Effector memory CD4-positive, alpha-beta T cell (primary cell): Measurements from ENCODE around the gene CD52.

Experiments used
- DNase-seq, 3 donors: peaks; one replicate each; pipeline ENCODE4 v3.0.0-alpha.2; 2020
- H3K27ac ChIP-seq: 2 replicates; pipeline ENCODE4 v1.7.0; 2013; ENCODE audit warnings: mild to moderate bottlenecking, low read length, moderate library complexity; ENCODE audit not compliant: insufficient read depth, poor library complexity, severe bottlenecking
- H3K27me3 ChIP-seq: replicated peaks from 2 replicates; pipeline ENCODE4 v1.7.0; 2013; ENCODE audit warnings: mild to moderate bottlenecking, low read length; ENCODE audit not compliant: insufficient read depth, control insufficient read depth, poor library complexity, severe bottlenecking
- H3K36me3 ChIP-seq: 2 replicates; pipeline ENCODE4 v1.7.0; 2013; ENCODE audit warnings: mild to moderate bottlenecking, low read length, moderate library complexity; ENCODE audit not compliant: control insufficient read depth, insufficient read depth
- H3K4me1 ChIP-seq: 2 replicates; pipeline ENCODE4 v1.7.0; 2013; ENCODE audit warnings: low read length, mild to moderate bottlenecking; ENCODE audit not compliant: control insufficient read depth, insufficient read depth, poor library complexity, severe bottlenecking
- H3K4me3 ChIP-seq: 2 replicates; pipeline ENCODE4 v1.7.0; 2013; ENCODE audit warnings: low read length, low read depth, mild to moderate bottlenecking; ENCODE audit not compliant: insufficient read depth, poor library complexity, severe bottlenecking
- H3K9me3 ChIP-seq: 2 replicates; pipeline ENCODE4 v1.7.0; 2013; ENCODE audit warnings: mild to moderate bottlenecking, low read length, moderate library complexity; ENCODE audit not compliant: control insufficient read depth

Gene CD52

DNA sequence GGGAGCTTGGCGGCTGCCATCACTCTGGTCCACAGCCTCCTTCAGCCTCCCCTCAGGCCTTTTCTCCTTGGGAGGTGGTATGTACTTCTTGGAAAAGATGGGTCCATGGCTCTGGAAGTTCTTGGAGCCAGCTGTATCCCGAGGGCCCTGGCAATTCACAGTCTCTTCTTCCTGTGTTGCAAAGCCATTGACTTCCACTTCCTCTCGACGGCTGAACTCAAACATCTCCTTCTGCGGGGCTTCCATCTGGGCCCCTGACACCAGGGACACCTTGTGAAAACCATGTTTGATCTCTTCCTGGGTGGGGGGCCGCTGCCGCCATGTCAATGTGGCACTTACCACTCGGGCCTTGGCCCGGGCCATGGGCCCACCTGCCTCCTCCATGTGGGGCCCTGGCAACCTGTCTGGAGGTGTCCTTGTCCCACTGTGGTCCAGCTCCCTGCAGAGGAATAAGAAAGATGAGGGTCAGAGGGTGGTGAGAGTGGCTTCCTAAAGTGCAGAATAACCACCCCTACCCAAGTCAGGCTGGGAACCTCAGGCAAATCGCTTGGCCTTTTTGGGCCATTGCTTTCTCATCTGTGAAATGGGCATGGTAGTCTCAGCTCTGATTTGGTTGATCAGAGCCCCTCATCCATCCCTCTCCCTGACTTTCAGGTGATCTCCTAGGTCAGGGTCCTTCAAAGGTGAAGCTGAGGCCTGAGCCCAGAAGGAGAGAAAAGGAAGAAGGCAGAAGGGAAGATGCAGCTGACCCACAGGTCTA, 28.7 kb downstream of the CD52 start:
- Histone ChIP-seq H3K27ac (no peak overlapping the region), H3K9me3 (no peaks in the 10 kb centered on the region), H3K4me3 (no peak overlapping the region), H3K4me1 (no peaks in the 10 kb centered on the region), H3K27me3 (no peaks in the 10 kb centered on the region), H3K36me3 (no peaks in the 10 kb centered on the region)
- DNase-seq = no peak

DNA sequence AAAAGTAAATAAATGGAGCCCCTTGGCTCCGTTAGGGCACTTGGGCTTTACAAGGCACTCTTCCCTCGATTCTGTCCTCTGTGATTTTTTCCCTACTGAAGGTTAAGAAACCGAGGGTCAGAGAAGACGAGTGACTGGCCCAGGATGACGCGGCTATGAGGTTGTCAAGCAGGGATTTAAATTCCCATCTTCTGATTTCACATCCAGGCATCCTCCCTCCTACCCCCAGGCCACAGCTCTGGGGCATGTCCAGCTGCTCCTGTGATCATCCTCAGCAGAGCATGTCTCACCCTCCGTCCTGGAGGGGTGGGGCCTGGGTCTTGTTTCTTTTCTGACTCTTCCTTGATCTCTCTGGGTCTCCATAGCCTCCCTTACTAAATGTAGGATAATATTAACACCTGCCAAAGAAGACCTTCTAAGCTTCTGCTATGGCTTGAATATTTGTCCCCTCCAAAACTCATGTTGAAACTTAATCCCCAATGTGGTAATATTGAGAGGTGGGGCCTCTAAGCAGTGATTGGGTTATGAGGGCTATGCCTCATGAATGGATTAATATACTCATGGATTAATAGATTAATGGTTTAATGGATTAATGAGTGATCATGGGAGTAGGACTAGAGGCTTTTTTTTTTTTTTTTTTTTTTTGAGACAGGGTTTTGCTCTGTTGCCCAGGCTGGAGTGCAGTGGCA, 31.6 kb downstream of the CD52 start:
- H3K4me1 ChIP-seq = no peaks in the 10 kb centered on the region
- no peak for DNase-seq
- H3K4me3 ChIP-seq = no peak overlapping the region
- H3K27me3 ChIP-seq = no peaks in the 10 kb centered on the region
- H3K9me3 ChIP-seq = no peaks in the 10 kb centered on the region
- no peak overlapping the region for H3K27ac ChIP-seq
- no peaks in the 10 kb centered on the region for H3K36me3 ChIP-seq

DNA sequence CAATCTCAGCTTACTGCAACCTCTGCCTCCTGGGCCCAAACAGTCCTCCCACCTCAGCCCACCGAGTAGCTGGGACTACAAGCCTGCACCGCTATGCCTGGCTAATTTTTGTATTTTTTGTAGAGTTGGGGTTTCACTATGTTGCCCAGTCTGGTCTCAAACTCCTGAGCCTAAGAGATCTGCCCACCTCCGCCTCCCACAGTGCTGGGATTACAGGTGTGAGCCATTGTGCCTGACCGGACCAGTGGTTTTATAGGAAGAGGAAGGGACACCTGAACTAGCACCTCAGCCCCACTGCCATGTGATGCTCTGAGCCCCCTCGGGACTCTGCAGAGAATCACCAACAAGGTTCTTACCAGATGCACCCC, 32.1 kb downstream of the CD52 start:
- no peaks in the 10 kb centered on the region for H3K36me3 ChIP-seq
- H3K27me3 ChIP-seq = no peaks in the 10 kb centered on the region
- no peaks in the 10 kb centered on the region for H3K9me3 ChIP-seq
- DNase-seq = no peak
- H3K27ac ChIP-seq = no peak overlapping the region
- H3K4me3 ChIP-seq = no peak overlapping the region
- no peaks in the 10 kb centered on the region for H3K4me1 ChIP-seq

DNA sequence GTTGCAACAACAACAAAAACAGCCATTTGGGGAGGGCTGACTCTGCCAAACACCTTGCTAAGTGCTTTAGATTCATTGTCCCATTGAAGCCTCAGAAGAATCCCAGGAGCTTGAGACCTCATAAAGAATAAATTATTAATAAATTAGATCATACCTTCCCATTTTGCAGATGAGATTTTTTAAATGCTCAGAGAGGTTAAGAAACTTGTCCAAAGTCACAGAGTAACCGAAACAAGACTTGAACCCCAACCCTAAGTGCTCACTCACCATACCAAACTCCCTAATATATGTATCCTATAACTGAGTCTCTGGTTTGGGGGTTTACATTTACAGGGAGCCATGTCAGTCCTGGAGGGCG, 32.6 kb downstream of the CD52 start:
- no peak overlapping the region for H3K27ac ChIP-seq
- H3K27me3 ChIP-seq = no peaks in the 10 kb centered on the region
- no peak overlapping the region for H3K4me3 ChIP-seq
- no peaks in the 10 kb centered on the region for H3K36me3 ChIP-seq
- no peaks in the 10 kb centered on the region for H3K9me3 ChIP-seq
- H3K4me1 ChIP-seq = no peaks in the 10 kb centered on the region
- no peak for DNase-seq

DNA sequence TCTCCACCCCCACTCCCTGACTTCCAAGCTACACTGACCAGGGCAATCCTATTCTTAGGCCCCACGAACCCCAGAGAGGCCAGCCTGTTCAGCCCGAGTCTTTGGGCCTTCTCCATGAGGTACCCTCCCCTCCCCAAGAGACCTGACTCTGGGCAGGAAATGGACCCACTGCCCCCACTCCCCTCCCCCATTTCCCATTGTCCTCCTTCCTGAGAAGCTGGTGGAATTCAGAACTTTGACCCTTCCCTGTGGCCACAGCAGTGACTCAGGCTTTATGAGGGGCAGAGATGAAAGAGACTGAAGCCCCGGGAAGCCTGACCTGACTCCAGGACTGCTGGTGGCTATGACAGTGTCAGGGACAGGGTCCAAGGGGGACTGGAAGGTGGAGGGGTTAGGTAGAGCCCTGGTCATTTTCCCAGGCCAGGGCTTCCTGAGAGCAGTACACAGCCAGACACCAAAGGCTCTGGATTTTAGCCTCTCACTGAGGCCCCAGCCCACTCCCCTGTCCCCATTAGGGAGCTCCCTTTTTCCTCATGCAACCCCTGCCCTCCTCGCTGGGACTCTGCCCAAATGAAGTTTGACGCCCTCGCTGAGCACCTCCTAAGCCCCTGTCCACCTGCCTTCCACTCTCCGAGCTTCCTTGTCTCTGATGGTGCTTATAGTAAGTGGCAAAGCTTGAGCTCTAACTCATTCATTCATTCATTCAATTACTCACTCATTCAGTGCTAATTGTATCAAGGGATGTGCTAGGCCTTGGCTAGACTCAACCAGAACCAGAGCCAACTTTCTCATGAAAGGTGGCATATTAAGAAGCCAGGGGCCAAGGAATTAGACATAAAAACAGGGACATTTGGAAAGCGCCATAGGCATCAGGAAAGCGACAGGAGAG, 33.2 kb downstream of the CD52 start:
- H3K27me3 ChIP-seq = no peaks in the 10 kb centered on the region
- H3K36me3 ChIP-seq = no peaks in the 10 kb centered on the region
- H3K27ac ChIP-seq = no peak overlapping the region
- H3K9me3 ChIP-seq = no peaks in the 10 kb centered on the region
- no peak for DNase-seq
- no peak overlapping the region for H3K4me3 ChIP-seq
- H3K4me1 ChIP-seq = no peaks in the 10 kb centered on the region

DNA sequence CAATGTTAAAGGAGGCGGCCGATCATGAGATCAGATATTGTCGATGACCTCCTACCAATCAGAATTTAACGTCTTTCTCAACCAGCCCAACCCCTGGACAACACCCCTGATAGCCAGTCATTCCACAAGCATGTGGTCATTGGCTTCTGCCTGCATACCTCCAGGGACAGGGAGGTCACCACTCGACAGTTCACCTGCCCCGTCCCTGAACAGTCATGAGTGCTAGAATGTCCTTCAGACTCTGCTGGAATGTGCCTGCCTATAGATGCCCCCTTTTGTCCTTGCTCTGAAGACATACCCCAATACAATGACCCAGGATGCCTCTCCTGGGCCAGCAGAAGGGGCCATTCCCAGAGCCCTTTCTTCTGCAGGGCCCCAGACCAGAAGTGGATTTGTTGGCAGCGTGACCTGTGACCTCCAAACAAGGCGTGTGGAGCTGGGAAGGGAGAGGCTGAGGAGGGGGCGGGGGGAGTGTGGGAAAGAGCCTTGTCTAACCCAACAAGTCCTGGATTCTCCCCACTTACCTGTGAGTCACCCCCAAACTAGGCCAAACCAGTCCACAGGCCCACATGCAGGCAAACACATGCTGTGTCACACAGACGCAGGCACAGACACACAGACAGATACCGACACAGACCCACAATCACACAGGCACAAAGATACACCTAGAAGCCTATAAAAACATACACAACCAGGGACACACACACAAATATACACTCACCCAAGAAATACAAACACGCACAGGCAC, 34.0 kb downstream of the CD52 start:
- Histone ChIP-seq H3K4me3 (no peak overlapping the region), H3K4me1 (no peaks in the 10 kb centered on the region), H3K27ac (no peak overlapping the region), H3K9me3 (no peaks in the 10 kb centered on the region), H3K36me3 (no peaks in the 10 kb centered on the region), H3K27me3 (no peaks in the 10 kb centered on the region)
- no peak for DNase-seq

DNA sequence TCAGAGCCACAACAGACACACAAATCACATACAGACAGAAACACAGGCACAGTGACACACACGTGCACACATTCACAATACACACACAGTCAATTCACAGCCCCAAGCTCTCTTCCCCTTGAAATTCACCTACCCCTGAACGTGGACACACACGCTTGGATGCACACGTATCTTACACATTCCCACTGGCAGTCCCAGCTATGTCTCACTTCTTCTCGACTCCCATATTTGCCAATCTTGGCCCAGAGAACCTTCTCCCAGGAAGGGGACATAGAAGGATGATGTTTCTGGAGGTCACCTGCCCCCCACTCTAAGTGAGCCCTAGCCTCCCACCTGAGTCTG, 34.6 kb downstream of the CD52 start:
- H3K4me1 ChIP-seq = no peaks in the 10 kb centered on the region

DNA sequence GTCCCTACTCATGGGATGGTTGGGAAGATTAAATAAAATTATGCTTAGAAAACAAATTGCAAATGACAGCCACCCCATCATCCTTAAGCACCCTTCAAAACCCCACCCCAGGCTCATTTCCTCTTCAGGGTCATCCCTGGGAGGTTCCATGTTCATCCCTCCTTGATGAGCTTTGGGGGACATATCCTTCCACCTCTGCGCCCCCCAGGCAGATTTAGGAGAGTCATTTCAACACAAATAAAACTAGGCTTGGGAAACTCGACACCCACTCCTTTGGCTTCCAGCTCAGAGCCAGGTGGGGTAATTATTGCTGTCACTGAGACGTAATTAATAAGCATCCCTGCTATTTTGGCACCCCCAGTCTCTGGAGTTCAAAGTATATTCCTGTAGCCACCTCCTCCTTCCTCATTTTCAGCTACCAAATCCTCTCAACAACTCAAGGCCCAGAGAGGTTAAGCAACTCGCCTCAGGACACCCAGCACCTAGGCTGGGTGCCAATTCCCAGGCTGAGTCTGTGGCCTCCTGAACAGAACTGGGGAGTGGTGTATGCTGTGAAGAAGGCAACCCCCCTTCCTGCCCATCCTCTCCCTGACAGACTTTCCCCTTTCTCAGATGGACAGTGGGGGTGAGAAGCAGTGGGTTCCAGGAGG, 35.6 kb downstream of the CD52 start:
- H3K4me3 ChIP-seq = no peak overlapping the region

More for the DNA sequence above, 34.6 kb downstream of the CD52 start:
- H3K27me3 ChIP-seq = no peaks in the 10 kb centered on the region
- H3K27ac ChIP-seq = no peak overlapping the region
- DNase-seq = no peak
- no peaks in the 10 kb centered on the region for H3K9me3 ChIP-seq
- H3K4me3 ChIP-seq = no peak overlapping the region
- no peaks in the 10 kb centered on the region for H3K36me3 ChIP-seq

DNA sequence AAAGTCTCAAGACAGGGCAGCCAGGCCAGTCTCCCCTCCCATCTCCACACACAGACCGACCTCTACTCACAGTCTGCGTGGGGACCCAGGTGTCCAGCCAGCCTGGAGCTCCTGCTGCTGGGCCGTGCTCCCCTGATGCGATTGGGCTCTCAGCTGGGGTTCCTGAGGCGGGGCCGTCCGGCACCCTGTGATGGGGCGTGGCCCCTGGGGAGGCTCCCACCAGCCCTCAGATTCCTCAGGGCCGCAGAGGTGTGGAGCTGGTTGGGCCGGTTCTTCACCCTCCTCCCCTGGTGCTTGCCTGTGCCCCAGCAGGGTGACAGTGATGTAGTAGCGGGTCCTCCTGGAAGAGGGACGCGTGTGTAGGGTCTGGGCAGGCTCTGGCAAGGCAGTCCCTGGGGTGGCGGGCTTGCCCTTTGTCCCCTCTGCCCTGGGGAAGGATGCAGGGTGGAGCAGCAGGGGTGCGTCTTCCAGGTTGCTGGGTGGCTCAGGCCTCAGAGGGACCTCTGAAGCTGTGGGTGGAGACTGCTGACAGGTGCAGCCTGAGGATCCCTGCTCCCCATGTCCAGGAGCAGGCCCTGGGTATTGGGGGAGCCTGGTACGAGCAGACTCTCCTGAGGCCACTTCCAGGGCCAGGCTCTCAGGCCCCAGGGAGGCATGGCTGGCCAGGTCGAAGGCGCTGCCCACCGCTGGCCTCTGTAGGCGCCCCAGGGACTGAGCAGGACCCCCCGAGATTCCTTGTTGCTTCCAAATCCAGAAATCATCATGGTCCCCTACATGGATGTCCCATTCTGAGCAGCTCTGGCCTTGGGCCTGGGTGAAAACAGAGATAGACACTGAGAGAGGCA, 36.4 kb downstream of the CD52 start, which contains the start of gene CRYBG2:
Gene CRYBG2 (minus strand): TSS at position 155 of the 845 bp plus-strand sequence. CDS start 7,473 bp downstream, outside the sequence.
- no peak within 1 kb of the TSS for H3K27ac ChIP-seq
- H3K27me3 ChIP-seq = no peaks in the 10 kb centered on the region
- DNase-seq = no peak
- peaks cover 10% of the 10 kb centered on the region for H3K4me1 ChIP-seq
- no peaks in the 10 kb centered on the region for H3K36me3 ChIP-seq
- H3K4me3 ChIP-seq = no peak within 1 kb of the TSS
- H3K9me3 ChIP-seq = no peaks in the 10 kb centered on the region

More for the DNA sequence above, 35.6 kb downstream of the CD52 start:
- Histone ChIP-seq H3K9me3 (no peaks in the 10 kb centered on the region), H3K27me3 (no peaks in the 10 kb centered on the region), H3K4me1 (peaks cover 1% of the 10 kb centered on the region), H3K27ac (no peak overlapping the region), H3K36me3 (no peaks in the 10 kb centered on the region)
- no peak for DNase-seq
